HepG2 (cell line): ENCODE results near the gene GRHPR. TPM values are rescaled to one million over a fixed set of nuclear protein-coding genes. Genes with fewer than 3 reads are reported as not detected.

Experiments
- ARNT2 ChIP-seq: sonication (generic); formaldehyde crosslinking; IDR thresholded peaks from 2 replicates; pipeline ENCODE4 v1.8.0; 2022; ENCODE audit warnings: mild to moderate bottlenecking, low read depth, missing genetic modification reagents, moderate library complexity
- ATAD3A ChIP-seq: sonication (generic); formaldehyde crosslinking; IDR thresholded peaks from 2 replicates; pipeline ENCODE4 v1.4.0; 2020; ENCODE audit warnings: missing genetic modification reagents
- FOXC1 ChIP-seq: sonication (generic); formaldehyde crosslinking; IDR thresholded peaks from 2 replicates; pipeline ENCODE4 v1.8.0; 2022; ENCODE audit warnings: mild to moderate bottlenecking, missing genetic modification reagents, borderline replicate concordance
- GABPB1 ChIP-seq: IDR thresholded peaks from 2 replicates; pipeline ENCODE4 v1.6.1; 2016; ENCODE audit warnings: mild to moderate bottlenecking, missing genetic modification reagents, moderate library complexity, missing compliant biosample characterization
- IKZF1 ChIP-seq: fragments of 450-650 bp; IDR thresholded peaks from 2 replicates; pipeline ENCODE4 v1.7.1; 2016
- KDM5A ChIP-seq: fragments of 200-600 bp; sonication (generic); IDR thresholded peaks from 2 replicates; pipeline ENCODE4 v1.7.0; 2018; ENCODE audit warnings: antibody characterized with exemption, mild to moderate bottlenecking, low read length, borderline replicate concordance
- MBNL3 ChIP-seq: fragments of 250-450 bp; sonication (Bioruptor Pico); conservative IDR thresholded peaks from 2 replicates; pipeline ENCODE4 v1.8.0; 2022; ENCODE audit warnings: mild to moderate bottlenecking, inconsistent platforms
- NFE2 ChIP-seq: sonication (generic); formaldehyde crosslinking; IDR thresholded peaks from 2 replicates; pipeline ENCODE4 v1.4.0; 2020; ENCODE audit warnings: missing genetic modification reagents
- NR2F2 ChIP-seq: IDR thresholded peaks from 2 replicates; pipeline ENCODE4 v1.6.1; 2012; ENCODE audit warnings: low read depth, inconsistent platforms, borderline replicate concordance
- SMYD3 ChIP-seq: sonication (generic); formaldehyde crosslinking; IDR thresholded peaks from 2 replicates; pipeline ENCODE4 v1.8.1; 2023; ENCODE audit warnings: mild to moderate bottlenecking, missing genetic modification reagents
- TBX2 ChIP-seq: sonication (generic); formaldehyde crosslinking; IDR thresholded peaks from 2 replicates; pipeline ENCODE4 v1.5.0; 2020; ENCODE audit warnings: missing genetic modification reagents, mild to moderate bottlenecking, borderline replicate concordance
- TCF7 ChIP-seq: sonication (generic); IDR thresholded peaks from 2 replicates; pipeline ENCODE4 v1.6.1; 2016; ENCODE audit warnings: antibody characterized with exemption, low read depth
- ZC3H4 ChIP-seq: sonication (generic); formaldehyde crosslinking; IDR thresholded peaks from 2 replicates; pipeline ENCODE4 v1.4.0; 2020; ENCODE audit warnings: missing genetic modification reagents, borderline replicate concordance
- ZNF121 ChIP-seq: sonication (generic); formaldehyde crosslinking; IDR thresholded peaks from 2 replicates; pipeline ENCODE4 v1.5.0; 2020; ENCODE audit warnings: mild to moderate bottlenecking, missing genetic modification reagents
- ZNF326 ChIP-seq: sonication (generic); formaldehyde crosslinking; IDR thresholded peaks from 2 replicates; pipeline ENCODE4 v1.4.0; 2020; ENCODE audit warnings: missing genetic modification reagents, borderline replicate concordance
- ZNF567 ChIP-seq: sonication (generic); formaldehyde crosslinking; IDR thresholded peaks from 2 replicates; pipeline ENCODE4 v1.8.1; 2023; ENCODE audit warnings: mild to moderate bottlenecking, missing genetic modification reagents, borderline replicate concordance
- ZNF616 ChIP-seq: sonication (generic); formaldehyde crosslinking; IDR thresholded peaks from 2 replicates; pipeline ENCODE4 v1.5.0; 2020; ENCODE audit warnings: low read depth, mild to moderate bottlenecking, missing genetic modification reagents
- ZNF781 ChIP-seq: sonication (generic); formaldehyde crosslinking; IDR thresholded peaks from 2 replicates; pipeline ENCODE4 v1.5.1; 2020; ENCODE audit warnings: borderline replicate concordance, mild to moderate bottlenecking, missing genetic modification reagents; ENCODE audit errors: not compliant biosample characterization
- ZSCAN29 ChIP-seq: sonication (generic); formaldehyde crosslinking; conservative IDR thresholded peaks from 2 replicates; pipeline ENCODE4 v1.4.0; 2020; ENCODE audit warnings: mild to moderate bottlenecking, missing genetic modification reagents
- polyA plus RNA-seq, 8 experiments: library from polyadenylated mRNA; depleted of rRNA in 3 of 8; stranded (reverse) in 7 of 8; unstranded in 1 of 8; fragments of >200 nt; fragmentation: Illumina TruSeq in 4 of 8; extraction: Trizol in 4 of 8; gene quantifications; 2 replicates each; pipeline versions ENCODE4 v1.2.1 to v1.2.3, GENCODE V29; 2011 to 2016; ENCODE audit warnings: low read depth in 4 of 8, missing spikeins in 1 of 8, mixed read lengths in 1 of 8; ENCODE audit not compliant: insufficient read depth in 1 of 8
- total RNA-seq, 5 experiments: library from RNA; depleted of rRNA; stranded (reverse); fragments of >200 nt; fragmentation: Illumina TruSeq; extraction: Trizol; gene quantifications; 2 replicates each; pipeline ENCODE4 v1.2.3, GENCODE V29; 2016; ENCODE audit warnings: low read depth in 1 of 5
- TF ChIP-seq, protein P1 (sequence below): sonication (generic); formaldehyde crosslinking; IDR thresholded peaks from 2 replicates; pipeline ENCODE4 v1.8.1; 2022; ENCODE audit warnings: low read depth, mild to moderate bottlenecking, missing genetic modification reagents
- TF ChIP-seq, protein P2 (sequence below): sonication (generic); formaldehyde crosslinking; IDR thresholded peaks from 2 replicates; pipeline ENCODE4 v1.4.0; 2020; ENCODE audit warnings: missing genetic modification reagents, borderline replicate concordance
- TF ChIP-seq, protein P3 (sequence below): sonication (generic); formaldehyde crosslinking; IDR thresholded peaks from 2 replicates; pipeline ENCODE4 v1.9.0; 2022; ENCODE audit warnings: low read depth, missing genetic modification reagents
- TF ChIP-seq, protein P4 (sequence below): sonication (generic); formaldehyde crosslinking; IDR thresholded peaks from 2 replicates; pipeline ENCODE4 v1.5.0; 2020; ENCODE audit warnings: missing genetic modification reagents

Gene GRHPR
- total and polyA plus RNA-seq, 2 of the 13 experiments (the other 11 are each of a cell fraction or from before 2014, with no cell fraction given): 113 to 115 TPM

DNA sequence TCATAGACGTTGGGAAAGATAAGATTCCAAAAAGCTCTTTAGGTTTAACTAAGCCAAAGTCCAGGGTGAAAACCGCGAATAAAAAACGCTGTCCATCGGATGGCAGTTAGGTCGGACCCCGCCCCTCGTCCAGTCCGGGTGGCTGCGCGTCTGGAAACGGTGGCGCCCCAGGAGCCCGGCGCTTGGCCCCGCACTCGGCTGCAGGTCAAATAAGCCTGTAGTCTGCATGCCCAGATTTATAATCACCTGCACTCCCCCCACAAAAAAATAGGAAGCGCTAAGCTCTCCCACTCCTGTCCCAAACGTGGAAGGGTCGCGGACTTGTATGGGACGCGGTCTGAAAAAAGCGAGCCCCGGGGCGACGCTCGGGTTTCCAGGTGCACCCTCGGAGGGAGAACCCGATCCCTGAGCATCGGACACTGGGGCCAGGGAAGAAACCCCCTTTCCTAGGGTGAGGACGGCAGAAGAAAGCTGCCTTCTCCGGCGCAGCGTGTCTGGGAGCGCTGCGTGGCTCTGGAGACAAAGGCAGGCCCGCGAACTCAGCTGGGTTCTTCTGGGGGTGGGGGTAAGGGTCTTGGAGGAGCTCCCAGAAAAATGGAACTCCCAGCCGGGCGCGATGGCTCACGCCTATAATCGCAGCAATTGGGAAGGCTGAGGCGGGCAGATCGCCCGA, 43.7 kb downstream of the GRHPR start (continued):
- TF ChIP-seq, protein P1, sequence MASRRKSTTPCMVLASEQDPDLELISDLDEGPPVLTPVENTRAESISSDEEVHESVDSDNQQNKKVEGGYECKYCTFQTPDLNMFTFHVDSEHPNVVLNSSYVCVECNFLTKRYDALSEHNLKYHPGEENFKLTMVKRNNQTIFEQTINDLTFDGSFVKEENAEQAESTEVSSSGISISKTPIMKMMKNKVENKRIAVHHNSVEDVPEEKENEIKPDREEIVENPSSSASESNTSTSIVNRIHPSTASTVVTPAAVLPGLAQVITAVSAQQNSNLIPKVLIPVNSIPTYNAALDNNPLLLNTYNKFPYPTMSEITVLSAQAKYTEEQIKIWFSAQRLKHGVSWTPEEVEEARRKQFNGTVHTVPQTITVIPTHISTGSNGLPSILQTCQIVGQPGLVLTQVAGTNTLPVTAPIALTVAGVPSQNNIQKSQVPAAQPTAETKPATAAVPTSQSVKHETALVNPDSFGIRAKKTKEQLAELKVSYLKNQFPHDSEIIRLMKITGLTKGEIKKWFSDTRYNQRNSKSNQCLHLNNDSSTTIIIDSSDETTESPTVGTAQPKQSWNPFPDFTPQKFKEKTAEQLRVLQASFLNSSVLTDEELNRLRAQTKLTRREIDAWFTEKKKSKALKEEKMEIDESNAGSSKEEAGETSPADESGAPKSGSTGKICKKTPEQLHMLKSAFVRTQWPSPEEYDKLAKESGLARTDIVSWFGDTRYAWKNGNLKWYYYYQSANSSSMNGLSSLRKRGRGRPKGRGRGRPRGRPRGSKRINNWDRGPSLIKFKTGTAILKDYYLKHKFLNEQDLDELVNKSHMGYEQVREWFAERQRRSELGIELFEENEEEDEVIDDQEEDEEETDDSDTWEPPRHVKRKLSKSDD (CRISPR knock-in tag): no peak
- TF ChIP-seq TBX2: no peak; the same call in 1 of the 2 replicates
- TF ChIP-seq, protein P2, sequence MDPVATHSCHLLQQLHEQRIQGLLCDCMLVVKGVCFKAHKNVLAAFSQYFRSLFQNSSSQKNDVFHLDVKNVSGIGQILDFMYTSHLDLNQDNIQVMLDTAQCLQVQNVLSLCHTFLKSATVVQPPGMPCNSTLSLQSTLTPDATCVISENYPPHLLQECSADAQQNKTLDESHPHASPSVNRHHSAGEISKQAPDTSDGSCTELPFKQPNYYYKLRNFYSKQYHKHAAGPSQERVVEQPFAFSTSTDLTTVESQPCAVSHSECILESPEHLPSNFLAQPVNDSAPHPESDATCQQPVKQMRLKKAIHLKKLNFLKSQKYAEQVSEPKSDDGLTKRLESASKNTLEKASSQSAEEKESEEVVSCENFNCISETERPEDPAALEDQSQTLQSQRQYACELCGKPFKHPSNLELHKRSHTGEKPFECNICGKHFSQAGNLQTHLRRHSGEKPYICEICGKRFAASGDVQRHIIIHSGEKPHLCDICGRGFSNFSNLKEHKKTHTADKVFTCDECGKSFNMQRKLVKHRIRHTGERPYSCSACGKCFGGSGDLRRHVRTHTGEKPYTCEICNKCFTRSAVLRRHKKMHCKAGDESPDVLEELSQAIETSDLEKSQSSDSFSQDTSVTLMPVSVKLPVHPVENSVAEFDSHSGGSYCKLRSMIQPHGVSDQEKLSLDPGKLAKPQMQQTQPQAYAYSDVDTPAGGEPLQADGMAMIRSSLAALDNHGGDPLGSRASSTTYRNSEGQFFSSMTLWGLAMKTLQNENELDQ: no peak
- TF ChIP-seq TCF7: no peak
- no peak for TF ChIP-seq FOXC1 (CRISPR knock-in tag)
- no peak for TF ChIP-seq MBNL3 (CRISPR knock-in tag)
- TF ChIP-seq, protein P3, sequence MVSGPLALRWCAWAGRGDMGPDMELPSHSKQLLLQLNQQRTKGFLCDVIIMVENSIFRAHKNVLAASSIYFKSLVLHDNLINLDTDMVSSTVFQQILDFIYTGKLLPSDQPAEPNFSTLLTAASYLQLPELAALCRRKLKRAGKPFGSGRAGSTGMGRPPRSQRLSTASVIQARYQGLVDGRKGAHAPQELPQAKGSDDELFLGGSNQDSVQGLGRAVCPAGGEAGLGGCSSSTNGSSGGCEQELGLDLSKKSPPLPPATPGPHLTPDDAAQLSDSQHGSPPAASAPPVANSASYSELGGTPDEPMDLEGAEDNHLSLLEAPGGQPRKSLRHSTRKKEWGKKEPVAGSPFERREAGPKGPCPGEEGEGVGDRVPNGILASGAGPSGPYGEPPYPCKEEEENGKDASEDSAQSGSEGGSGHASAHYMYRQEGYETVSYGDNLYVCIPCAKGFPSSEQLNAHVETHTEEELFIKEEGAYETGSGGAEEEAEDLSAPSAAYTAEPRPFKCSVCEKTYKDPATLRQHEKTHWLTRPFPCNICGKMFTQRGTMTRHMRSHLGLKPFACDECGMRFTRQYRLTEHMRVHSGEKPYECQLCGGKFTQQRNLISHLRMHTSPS: no peak
- TF ChIP-seq GABPB1 (CRISPR knock-in tag): peak; percentile 20; the same call in 1 of the 2 replicates
- no peak for TF ChIP-seq SMYD3 (CRISPR knock-in tag)
- no peak; the same call in 1 of the 2 replicates for TF ChIP-seq ARNT2
- no peak for TF ChIP-seq ZNF326 (CRISPR knock-in tag)
- TF ChIP-seq NR2F2: no peak
- no peak for TF ChIP-seq KDM5A
- no peak for TF ChIP-seq ZNF781 (CRISPR knock-in tag)
- no peak for TF ChIP-seq NFE2 (CRISPR knock-in tag)
- TF ChIP-seq ZNF121 (CRISPR knock-in tag): 0 out of 2 replicates have a peak, but pooled peaks have one; percentile 6
- no peak for TF ChIP-seq ATAD3A
- 0 out of 2 replicates have a peak, but pooled peaks have one; percentile 33 for TF ChIP-seq ZC3H4 (CRISPR knock-in tag)
- TF ChIP-seq ZNF567: no peak
- 0 out of 2 replicates have a peak, but pooled peaks have one; percentile 28 for TF ChIP-seq ZNF616
- no peak for TF ChIP-seq IKZF1
- TF ChIP-seq ZSCAN29: no peak
- TF ChIP-seq, protein P4, sequence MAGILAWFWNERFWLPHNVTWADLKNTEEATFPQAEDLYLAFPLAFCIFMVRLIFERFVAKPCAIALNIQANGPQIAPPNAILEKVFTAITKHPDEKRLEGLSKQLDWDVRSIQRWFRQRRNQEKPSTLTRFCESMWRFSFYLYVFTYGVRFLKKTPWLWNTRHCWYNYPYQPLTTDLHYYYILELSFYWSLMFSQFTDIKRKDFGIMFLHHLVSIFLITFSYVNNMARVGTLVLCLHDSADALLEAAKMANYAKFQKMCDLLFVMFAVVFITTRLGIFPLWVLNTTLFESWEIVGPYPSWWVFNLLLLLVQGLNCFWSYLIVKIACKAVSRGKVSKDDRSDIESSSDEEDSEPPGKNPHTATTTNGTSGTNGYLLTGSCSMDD (CRISPR knock-in tag): no peak
